K562 (cell line): ENCODE data around the gene UBE2H.

ENCODE experiments used
- EP300 ChIP-seq: IDR thresholded peaks from 2 replicates; pipeline ENCODE4 v1.6.1; 2012; ENCODE audit warnings: low read length, improper control_type of control experiment
- MCM3 ChIP-seq: fragments of 450-650 bp; IDR thresholded peaks from 2 replicates; pipeline ENCODE4 v1.6.1; 2016
- TBL1XR1 ChIP-seq, 2 experiments: IDR thresholded peaks; 2 replicates each; pipeline ENCODE4 v1.6.1; 2012; ENCODE audit warnings: improper control_type of control experiment in 2 of 2, low read length in 2 of 2, mild to moderate bottlenecking in 1 of 2
- TBP ChIP-seq: optimal IDR thresholded peaks from 2 replicates; pipeline ENCODE3; 2011; ENCODE audit warnings: low read depth, low read length, improper control_type of control experiment
- TEAD2 ChIP-seq: fragments of 450-650 bp; IDR thresholded peaks from 2 replicates; pipeline ENCODE4 v1.6.1; 2016; ENCODE audit warnings: missing genetic modification characterization, control low read depth, missing compliant biosample characterization
- YY1 ChIP-seq, 3 experiments: IDR thresholded peaks; 2 replicates each; pipeline ENCODE4 v1.6.1; 2011; ENCODE audit warnings: low read length in 2 of 3, mild to moderate bottlenecking in 2 of 3, moderate library complexity in 2 of 3, borderline replicate concordance in 1 of 3, control low read depth in 1 of 3, low read depth in 1 of 3; ENCODE audit not compliant: insufficient read depth in 3 of 3, insufficient replicate concordance in 2 of 3, control insufficient read depth in 1 of 3, insufficient read length in 1 of 3; ENCODE audit errors: extremely low read depth in 1 of 3
- ZNF121 ChIP-seq: sonication (generic); formaldehyde crosslinking; conservative IDR thresholded peaks from 2 replicates; pipeline ENCODE4 v1.8.0; 2022; ENCODE audit warnings: missing genetic modification reagents
- ZNF124 ChIP-seq: sonication (generic); formaldehyde crosslinking; IDR thresholded peaks from 2 replicates; pipeline ENCODE4 v1.8.1; 2022; ENCODE audit warnings: missing genetic modification reagents
- ZNF551 ChIP-seq: fragments of 250-450 bp; sonication (Bioruptor Pico); IDR thresholded peaks from 2 replicates; pipeline ENCODE4 v1.5.0; 2021; ENCODE audit warnings: mild to moderate bottlenecking, moderate library complexity
- TF ChIP-seq, protein P1 (sequence below): fragments of 250-450 bp; sonication (Bioruptor Pico); IDR thresholded peaks from 2 replicates; pipeline ENCODE4 v1.5.0; 2021; ENCODE audit warnings: mild to moderate bottlenecking, borderline replicate concordance
- TF ChIP-seq, protein P2 (sequence below): fragments of 250-450 bp; sonication (Bioruptor Pico); IDR thresholded peaks from 2 replicates; pipeline ENCODE4 v1.8.0; 2021; ENCODE audit warnings: moderate library complexity, mild to moderate bottlenecking, inconsistent platforms
- TF ChIP-seq, protein P3 (sequence below), 3 experiments: IDR thresholded peaks in 2 of 3; conservative IDR thresholded peaks in 1 of 3; 2 replicates each; pipeline ENCODE4 v1.5.1; 2011 to 2012; ENCODE audit warnings: low read length in 3 of 3, mild to moderate bottlenecking in 3 of 3, control low read depth in 2 of 3, improper control_type of control experiment in 1 of 3, inconsistent platforms in 1 of 3, low read depth in 1 of 3, mixed read lengths in 1 of 3, moderate library complexity in 1 of 3; ENCODE audit not compliant: insufficient read depth in 2 of 3
- TF ChIP-seq, protein P4 (sequence below): IDR thresholded peaks from 2 replicates; pipeline ENCODE4 v1.6.1; 2011; ENCODE audit not compliant: insufficient read length; ENCODE audit errors: extremely low read depth
- TF ChIP-seq, protein P5 (sequence below): fragments of 450-650 bp; IDR thresholded peaks from 2 replicates; pipeline ENCODE4 v1.6.1; 2016

DNA sequence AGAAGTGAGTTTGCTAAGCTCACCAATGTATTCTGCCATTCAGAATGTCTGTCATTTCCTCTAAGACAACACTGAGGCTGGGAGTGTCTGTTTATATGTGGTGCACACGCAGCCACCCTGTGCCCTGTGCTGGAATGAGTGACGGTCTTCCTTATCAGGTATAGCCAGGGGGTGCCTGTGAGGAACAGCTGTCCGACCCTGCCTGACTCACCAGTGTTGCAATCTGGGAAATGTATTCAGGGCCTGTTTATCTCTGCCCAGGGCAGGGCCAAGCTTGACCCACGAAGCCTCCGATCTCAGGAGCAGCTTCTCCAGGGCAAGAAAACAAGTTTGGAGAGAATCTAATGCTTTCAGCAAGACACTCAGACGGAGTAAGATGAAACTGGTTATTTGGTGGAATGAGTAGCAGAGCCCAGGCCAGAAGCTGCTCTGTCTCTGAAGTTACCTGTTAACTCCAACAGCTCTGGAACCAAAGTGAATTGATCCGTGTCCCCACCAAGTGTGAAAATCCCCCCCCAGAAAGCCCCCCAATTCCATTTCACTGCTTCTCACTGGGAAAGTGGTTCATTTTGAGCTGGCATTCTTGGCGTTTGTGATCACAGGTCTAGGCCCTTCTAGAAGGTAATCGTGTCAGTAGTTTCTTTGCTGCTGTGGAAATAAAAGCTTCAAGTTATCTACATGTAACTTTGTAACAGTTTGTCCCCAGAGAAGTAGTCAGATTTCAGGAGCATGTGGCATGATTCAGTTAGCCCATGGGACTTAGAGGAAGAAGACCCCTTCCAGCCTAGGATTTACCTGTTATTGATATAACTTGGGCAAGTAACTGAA lies 6.1 kb upstream of the UBE2H start:
- TF ChIP-seq, protein P1, sequence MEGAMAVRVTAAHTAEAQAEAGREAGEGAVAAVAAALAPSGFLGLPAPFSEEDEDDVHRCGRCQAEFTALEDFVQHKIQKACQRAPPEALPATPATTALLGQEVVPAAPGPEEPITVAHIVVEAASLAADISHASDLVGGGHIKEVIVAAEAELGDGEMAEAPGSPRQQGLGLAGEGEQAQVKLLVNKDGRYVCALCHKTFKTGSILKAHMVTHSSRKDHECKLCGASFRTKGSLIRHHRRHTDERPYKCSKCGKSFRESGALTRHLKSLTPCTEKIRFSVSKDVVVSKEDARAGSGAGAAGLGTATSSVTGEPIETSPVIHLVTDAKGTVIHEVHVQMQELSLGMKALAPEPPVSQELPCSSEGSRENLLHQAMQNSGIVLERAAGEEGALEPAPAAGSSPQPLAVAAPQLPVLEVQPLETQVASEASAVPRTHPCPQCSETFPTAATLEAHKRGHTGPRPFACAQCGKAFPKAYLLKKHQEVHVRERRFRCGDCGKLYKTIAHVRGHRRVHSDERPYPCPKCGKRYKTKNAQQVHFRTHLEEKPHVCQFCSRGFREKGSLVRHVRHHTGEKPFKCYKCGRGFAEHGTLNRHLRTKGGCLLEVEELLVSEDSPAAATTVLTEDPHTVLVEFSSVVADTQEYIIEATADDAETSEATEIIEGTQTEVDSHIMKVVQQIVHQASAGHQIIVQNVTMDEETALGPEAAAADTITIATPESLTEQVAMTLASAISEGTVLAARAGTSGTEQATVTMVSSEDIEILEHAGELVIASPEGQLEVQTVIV (CRISPR knock-in tag) = no peak
- TF ChIP-seq EP300 (peak; percentile 99), YY1 (IDR thresholded peaks at IDR 0.05; ENCODE audit: borderline replicate concordance in 1 of 3, control insufficient read depth in 1 of 3, extremely low read depth in 1 of 3, insufficient read depth in 3 of 3, insufficient read length in 1 of 3, insufficient replicate concordance in 2 of 3, low read depth in 1 of 3, low read length in 2 of 3) (peak in 2 of 3 experiments; percentile 61 to 71), TEAD2 (tag) (peak; percentile 82), ZNF124 (CRISPR knock-in tag) (no peak), ZNF121 (CRISPR knock-in tag) (no peak), MCM3 (no peak), ZNF551 (no peak), TBL1XR1 (IDR thresholded peaks at IDR 0.05; ENCODE audit: low read length in 2 of 2) (peak; percentile 98 to 99), TBP (peak; percentile 32)
- TF ChIP-seq, protein P2, sequence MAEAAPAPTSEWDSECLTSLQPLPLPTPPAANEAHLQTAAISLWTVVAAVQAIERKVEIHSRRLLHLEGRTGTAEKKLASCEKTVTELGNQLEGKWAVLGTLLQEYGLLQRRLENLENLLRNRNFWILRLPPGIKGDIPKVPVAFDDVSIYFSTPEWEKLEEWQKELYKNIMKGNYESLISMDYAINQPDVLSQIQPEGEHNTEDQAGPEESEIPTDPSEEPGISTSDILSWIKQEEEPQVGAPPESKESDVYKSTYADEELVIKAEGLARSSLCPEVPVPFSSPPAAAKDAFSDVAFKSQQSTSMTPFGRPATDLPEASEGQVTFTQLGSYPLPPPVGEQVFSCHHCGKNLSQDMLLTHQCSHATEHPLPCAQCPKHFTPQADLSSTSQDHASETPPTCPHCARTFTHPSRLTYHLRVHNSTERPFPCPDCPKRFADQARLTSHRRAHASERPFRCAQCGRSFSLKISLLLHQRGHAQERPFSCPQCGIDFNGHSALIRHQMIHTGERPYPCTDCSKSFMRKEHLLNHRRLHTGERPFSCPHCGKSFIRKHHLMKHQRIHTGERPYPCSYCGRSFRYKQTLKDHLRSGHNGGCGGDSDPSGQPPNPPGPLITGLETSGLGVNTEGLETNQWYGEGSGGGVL = no peak
- TF ChIP-seq, protein P3, sequence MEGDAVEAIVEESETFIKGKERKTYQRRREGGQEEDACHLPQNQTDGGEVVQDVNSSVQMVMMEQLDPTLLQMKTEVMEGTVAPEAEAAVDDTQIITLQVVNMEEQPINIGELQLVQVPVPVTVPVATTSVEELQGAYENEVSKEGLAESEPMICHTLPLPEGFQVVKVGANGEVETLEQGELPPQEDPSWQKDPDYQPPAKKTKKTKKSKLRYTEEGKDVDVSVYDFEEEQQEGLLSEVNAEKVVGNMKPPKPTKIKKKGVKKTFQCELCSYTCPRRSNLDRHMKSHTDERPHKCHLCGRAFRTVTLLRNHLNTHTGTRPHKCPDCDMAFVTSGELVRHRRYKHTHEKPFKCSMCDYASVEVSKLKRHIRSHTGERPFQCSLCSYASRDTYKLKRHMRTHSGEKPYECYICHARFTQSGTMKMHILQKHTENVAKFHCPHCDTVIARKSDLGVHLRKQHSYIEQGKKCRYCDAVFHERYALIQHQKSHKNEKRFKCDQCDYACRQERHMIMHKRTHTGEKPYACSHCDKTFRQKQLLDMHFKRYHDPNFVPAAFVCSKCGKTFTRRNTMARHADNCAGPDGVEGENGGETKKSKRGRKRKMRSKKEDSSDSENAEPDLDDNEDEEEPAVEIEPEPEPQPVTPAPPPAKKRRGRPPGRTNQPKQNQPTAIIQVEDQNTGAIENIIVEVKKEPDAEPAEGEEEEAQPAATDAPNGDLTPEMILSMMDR (IDR thresholded peaks at IDR 0.05 in 2 of 3, conservative IDR thresholded peaks at IDR 0.05 in 1 of 3; ENCODE audit: insufficient read depth in 2 of 3, low read depth in 1 of 3, low read length in 3 of 3) = 0 out of 6 replicates have a peak, but pooled peaks of 2 of the 3 experiments have one; percentile 2 to 8
- TF ChIP-seq, protein P4, sequence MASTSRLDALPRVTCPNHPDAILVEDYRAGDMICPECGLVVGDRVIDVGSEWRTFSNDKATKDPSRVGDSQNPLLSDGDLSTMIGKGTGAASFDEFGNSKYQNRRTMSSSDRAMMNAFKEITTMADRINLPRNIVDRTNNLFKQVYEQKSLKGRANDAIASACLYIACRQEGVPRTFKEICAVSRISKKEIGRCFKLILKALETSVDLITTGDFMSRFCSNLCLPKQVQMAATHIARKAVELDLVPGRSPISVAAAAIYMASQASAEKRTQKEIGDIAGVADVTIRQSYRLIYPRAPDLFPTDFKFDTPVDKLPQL = no peak
- TF ChIP-seq, protein P5, sequence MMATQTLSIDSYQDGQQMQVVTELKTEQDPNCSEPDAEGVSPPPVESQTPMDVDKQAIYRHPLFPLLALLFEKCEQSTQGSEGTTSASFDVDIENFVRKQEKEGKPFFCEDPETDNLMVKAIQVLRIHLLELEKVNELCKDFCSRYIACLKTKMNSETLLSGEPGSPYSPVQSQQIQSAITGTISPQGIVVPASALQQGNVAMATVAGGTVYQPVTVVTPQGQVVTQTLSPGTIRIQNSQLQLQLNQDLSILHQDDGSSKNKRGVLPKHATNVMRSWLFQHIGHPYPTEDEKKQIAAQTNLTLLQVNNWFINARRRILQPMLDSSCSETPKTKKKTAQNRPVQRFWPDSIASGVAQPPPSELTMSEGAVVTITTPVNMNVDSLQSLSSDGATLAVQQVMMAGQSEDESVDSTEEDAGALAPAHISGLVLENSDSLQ = peak; percentile 98
